ENCODE measurements around the gene KCNMB2.

The KCNMB2 gene

DNA sequence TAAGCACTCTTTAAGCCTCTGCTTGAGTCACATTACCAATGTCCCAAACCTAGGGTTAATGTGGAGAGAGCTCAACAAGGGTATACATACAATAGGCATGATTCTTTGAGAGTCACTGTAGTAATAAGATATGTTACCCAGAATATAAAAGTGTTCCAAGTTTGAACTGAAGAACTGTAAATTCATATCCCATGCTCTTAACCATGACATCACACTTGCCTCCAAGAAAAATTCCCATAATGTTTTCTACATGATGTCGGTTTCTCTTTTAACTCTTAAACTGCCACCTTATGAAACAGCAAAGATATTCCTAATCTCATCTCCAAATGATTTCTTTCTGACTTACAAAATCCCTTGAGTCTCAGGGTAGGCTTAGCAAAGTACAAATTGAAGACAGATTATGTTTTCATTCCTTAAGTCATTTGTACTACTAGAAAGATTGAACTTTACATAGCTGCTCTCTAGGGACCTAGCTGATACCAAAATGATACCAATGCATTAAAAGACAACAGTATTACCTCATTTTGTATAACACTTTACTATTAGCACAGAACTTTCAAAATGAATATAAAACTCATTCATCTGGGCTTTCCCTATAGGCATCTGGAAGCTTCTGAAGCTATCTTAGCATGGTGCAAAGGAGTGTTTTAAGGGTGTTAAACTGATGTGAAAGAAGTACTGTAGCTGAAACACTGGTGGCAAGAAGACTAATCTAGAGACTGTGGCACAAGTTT lies 127.1 kb downstream of the KCNMB2 start:
- no peak for DNase-seq

- DNase-seq: no peak
These were observed 129.5 kb downstream of the KCNMB2 start for GRCh38 chr3:178665747-178666146.

GRCh38 chr3:178669022-178669601 lies 132.9 kb downstream of the KCNMB2 start:
- DNase-seq: no peak

GRCh38 chr3:178669758-178670157 lies 133.5 kb downstream of the KCNMB2 start:
- no peak for DNase-seq

DNA sequence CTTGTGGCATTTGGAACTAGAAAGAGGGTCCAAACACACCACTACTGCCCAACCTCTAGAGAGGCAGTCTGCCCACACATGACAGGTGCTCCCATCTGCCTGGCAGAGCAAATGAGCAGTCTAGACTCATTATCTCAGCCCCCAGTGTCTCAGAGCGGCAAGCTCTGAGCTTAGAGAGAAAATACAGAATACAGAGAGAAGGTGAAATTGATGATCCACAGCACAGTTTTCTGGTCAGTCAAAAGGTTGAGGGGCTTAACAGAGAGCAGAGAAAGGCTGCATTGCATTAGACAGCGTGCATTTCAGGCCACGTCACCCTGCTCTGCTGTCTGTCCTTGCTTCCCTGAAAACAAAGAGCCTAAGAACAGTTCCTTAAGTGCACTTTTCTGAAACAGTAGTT lies 135.1 kb downstream of the KCNMB2 start:
- no peak for DNase-seq

DNA sequence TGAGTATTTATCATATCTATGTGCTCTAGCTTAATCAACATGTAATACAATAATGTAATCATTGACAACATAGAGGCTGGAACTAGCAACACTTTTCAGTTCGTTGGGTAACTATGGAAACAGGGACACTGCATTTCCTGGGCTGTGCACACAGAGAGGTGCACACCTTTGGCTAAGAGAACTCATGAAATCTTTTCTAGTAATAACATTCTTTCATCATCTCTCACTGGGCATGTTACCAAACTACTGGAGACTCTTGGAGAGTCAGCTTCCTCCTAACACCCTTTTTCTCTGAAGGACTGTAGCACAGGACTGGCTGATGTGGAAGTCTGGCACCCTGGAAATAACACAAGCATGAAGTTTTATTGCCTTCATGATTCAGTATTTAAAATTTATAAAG lies 135.6 kb downstream of the KCNMB2 start:
- DNase-seq: no peak

- DNase-seq: no peak
These were observed 136.0 kb downstream of the KCNMB2 start for GRCh38 chr3:178672275-178672674.

- DNase-seq: no peak
These were observed 137.3 kb downstream of the KCNMB2 start for GRCh38 chr3:178673529-178673928.

DNA sequence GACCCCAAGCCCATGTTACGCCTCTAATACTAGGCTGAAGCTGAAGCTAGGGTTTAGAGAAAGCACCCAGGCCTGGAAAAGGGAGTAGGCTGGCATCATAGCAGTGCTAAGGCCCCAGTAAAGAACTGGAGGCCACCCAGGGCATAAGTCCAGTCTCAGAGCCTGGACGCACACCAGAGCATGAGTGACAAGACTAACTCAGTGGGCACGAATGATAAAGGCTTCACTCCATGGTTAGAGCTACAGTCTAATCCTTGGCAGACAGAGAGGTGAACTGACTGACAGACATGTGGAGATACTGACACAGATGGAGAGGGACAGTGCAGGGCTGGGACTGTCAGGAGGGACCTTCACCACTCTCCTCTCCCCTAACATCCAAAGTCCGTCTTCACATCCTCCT lies 139.8 kb downstream of the KCNMB2 start:
- DNase-seq: no peak

GRCh38 chr3:178676942-178677790 lies 140.9 kb downstream of the KCNMB2 start:
- no peak for DNase-seq

DNA sequence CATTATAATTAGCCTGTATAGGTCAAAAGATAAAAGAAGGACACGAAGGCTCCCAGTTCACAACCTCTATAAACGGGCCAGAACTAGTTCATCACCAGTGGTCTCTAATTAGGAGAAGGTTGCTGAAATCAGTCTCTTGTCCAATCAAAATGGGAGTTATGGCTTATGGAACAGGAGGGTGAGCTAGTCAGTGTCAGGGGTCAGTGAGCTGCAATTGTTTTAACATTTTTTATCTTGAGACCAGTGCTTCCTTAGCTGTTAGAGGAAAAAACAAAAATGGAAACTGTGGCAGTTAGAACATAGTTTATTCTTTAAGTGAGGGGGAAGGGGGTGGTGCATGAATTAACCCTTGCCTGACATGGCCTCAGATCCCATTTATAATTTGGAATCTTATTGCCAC lies 141.7 kb downstream of the KCNMB2 start:
- DNase-seq: no peak

DNA sequence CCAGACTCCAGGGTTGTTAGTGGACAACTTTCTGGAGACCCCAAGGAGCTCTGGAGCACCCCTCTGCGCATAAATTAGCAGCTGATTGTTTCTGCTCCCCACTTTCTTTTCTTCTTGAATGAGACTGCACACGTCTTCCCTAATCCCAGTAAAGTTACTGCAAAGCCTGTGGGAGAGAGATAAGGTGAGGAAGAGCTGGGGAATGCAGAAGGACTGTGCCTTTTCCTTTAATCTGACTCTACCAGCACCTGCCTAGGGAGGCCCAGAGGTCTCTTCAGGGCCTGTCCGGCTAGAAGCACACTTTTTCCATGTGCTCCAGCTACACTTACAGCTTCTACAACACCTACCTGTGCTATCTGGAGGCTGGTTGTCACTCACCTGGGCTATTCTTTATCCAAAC lies 143.8 kb downstream of the KCNMB2 start:
- no peak for DNase-seq

GRCh38 chr3:178680489-178680888 lies 144.3 kb downstream of the KCNMB2 start:
- DNase-seq: no peak

DNA sequence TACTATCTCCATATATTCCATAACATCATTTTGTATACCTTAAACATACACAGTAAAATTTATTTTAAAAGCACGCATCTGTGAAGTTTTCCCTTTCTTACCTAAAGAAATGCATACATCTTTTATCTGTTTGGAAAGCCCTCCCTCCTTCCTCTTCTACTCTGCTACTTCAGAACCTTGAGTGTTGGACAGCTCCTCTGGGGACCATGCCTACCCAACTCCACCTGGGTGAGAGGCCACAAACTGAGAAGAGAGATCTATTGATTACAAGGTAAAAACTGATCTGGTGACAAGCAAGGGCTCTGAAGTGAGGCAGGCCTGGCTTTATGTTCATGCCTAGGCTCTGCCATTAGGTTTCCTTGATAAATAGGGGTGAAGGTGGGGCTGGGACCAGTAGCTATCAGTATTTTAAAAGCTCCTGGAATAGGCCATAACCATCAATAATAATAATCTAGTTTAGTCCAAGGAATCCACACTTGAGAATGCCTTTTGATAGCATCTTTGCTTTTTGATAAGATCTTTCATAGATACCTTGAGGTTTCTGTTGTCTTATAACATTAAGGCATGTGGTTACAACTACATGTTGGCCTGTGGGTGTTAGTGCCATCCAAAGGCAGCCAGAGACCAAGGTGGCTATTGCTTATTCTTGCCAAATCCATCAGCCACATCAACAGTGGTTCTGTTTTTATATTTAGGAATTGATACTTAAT lies 148.8 kb downstream of the KCNMB2 start:
- no peak for DNase-seq

GRCh38 chr3:178685591-178685906 lies 149.3 kb downstream of the KCNMB2 start:
- no peak for DNase-seq

- no peak for DNase-seq
These were observed 150.6 kb downstream of the KCNMB2 start for GRCh38 chr3:178686826-178687225.

GRCh38 chr3:178690571-178690970 lies 154.3 kb downstream of the KCNMB2 start:
- DNase-seq: no peak

- no peak for DNase-seq
These were observed 163.1 kb downstream of the KCNMB2 start for GRCh38 chr3:178699364-178699763.

GRCh38 chr3:178699810-178700209 lies 163.6 kb downstream of the KCNMB2 start:
- no peak for DNase-seq

- no peak for DNase-seq
These were observed 167.2 kb downstream of the KCNMB2 start for GRCh38 chr3:178703268-178703975.

DNA sequence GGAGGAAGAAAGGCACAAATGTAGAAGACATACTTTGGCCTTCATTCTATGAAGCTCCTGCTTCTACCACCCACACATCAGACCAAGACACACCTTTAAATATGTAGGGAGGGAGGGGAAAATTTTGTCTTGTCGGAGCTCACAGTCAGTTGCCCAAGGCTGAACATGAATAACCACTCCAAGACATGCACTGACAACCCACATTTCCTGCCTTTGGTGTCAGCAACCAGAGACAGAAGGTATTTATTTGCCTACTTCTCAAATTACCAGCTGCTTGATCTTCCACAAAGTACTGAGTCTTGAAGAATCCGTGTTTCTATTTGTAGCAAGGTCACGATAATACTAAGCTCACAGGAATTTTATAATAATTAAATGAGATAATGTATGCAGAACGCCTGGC lies 169.7 kb downstream of the KCNMB2 start:
- no peak for DNase-seq

GRCh38 chr3:178706411-178706810 lies 170.2 kb downstream of the KCNMB2 start:
- DNase-seq: no peak
